GM23248 (cell line): ENCODE results near the gene ADGRL3. TPM values are rescaled to one million over a fixed set of nuclear protein-coding genes. Genes with fewer than 3 reads are reported as not detected.

Source experiments
- DNase-seq: peaks from one replicate; pipeline ENCODE4 v3.0.0-alpha.2; 2015
- H2AFZ ChIP-seq: fragments of 200-600 bp; sonication (generic); 2 replicates; pipeline ENCODE4 v1.6.1; 2016; ENCODE audit warnings: antibody characterized with exemption
- H3F3A ChIP-seq: fragments of 200-600 bp; sonication (generic); 2 replicates; pipeline ENCODE4 v1.6.1; 2016; ENCODE audit warnings: mild to moderate bottlenecking, antibody characterized with exemption, mixed run types; ENCODE audit not compliant: insufficient read depth
- H3K27ac ChIP-seq: fragments of 200-600 bp; sonication (generic); 2 replicates; pipeline ENCODE4 v1.5.1; 2016; ENCODE audit warnings: mild to moderate bottlenecking
- H3K27me3 ChIP-seq: fragments of 200-600 bp; sonication (generic); replicated peaks from 2 replicates; pipeline ENCODE4 v1.6.1; 2016; ENCODE audit warnings: mild to moderate bottlenecking; ENCODE audit not compliant: insufficient read depth
- H3K36me3 ChIP-seq: fragments of 200-600 bp; sonication (generic); 2 replicates; pipeline ENCODE4 v1.6.1; 2016; ENCODE audit warnings: low read depth, mild to moderate bottlenecking
- H3K4me1 ChIP-seq: fragments of 200-600 bp; sonication (generic); 2 replicates; pipeline ENCODE4 v1.6.1; 2016; ENCODE audit warnings: mild to moderate bottlenecking; ENCODE audit not compliant: insufficient read depth
- H3K4me2 ChIP-seq: fragments of 200-600 bp; sonication (generic); one replicate; pipeline ENCODE4 v1.6.1; 2016; ENCODE audit warnings: mild to moderate bottlenecking; ENCODE audit not compliant: unreplicated experiment
- H3K4me3 ChIP-seq: fragments of 200-600 bp; sonication (generic); 2 replicates; pipeline ENCODE4 v1.5.1; 2016; ENCODE audit warnings: mild to moderate bottlenecking
- H3K79me2 ChIP-seq: fragments of 200-600 bp; sonication (generic); 2 replicates; pipeline ENCODE4 v1.6.1; 2016; ENCODE audit warnings: mild to moderate bottlenecking; ENCODE audit not compliant: insufficient read depth
- H3K9ac ChIP-seq: fragments of 200-600 bp; sonication (generic); 2 replicates; pipeline ENCODE4 v1.6.1; 2016; ENCODE audit warnings: mild to moderate bottlenecking
- H3K9me2 ChIP-seq: fragments of 200-600 bp; sonication (generic); 2 replicates; pipeline ENCODE4 v1.6.1; 2016; ENCODE audit warnings: mixed run types, mild to moderate bottlenecking, moderate library complexity; ENCODE audit not compliant: insufficient read depth
- H3K9me3 ChIP-seq: fragments of 200-600 bp; sonication (generic); one replicate; pipeline ENCODE4 v1.6.1; 2017; ENCODE audit warnings: low read depth
- H4K20me1 ChIP-seq: fragments of 200-600 bp; sonication (generic); 2 replicates; pipeline ENCODE4 v1.6.0; 2016; ENCODE audit not compliant: insufficient read depth
- EZH2 ChIP-seq: fragments of 200-600 bp; sonication (generic); IDR thresholded peaks from 2 replicates; pipeline ENCODE4 v1.6.1; 2018; ENCODE audit warnings: antibody characterized with exemption, mild to moderate bottlenecking; ENCODE audit not compliant: insufficient read depth, poor library complexity, severe bottlenecking
- EZH2phosphoT487 ChIP-seq: fragments of 200-600 bp; sonication (generic); IDR thresholded peaks from 2 replicates; pipeline ENCODE4 v1.6.1; 2018; ENCODE audit warnings: antibody characterized with exemption, moderate library complexity, mild to moderate bottlenecking, low read depth; ENCODE audit not compliant: insufficient read depth
- WGBS, 2 experiments: methylation state at CpG; one replicate each; pipeline ENCODE4 v1.1.6; 2015 to 2017; ENCODE audit warnings: low lambda C conversion rate in 2 of 2, low coverage in 1 of 2; ENCODE audit errors: missing lambda C conversion rate in 2 of 2; 5-methylcytosine and 5-hydroxymethylcytosine counted together
- in situ Hi-C: fragments of 300-500 bp; cut with MboI; formaldehyde crosslinking; loops from 2 replicates; pipeline ENCODE4 v1.15.0; 2020
- polyA plus RNA-seq: library from polyadenylated mRNA; unstranded; fragments of >200 nt; fragmentation: Nextera tagmentation; extraction: Ambion mirVana; gene quantifications from 2 replicates; pipeline ENCODE4 v1.2.1, GENCODE V29; 2016
- total RNA-seq: library from RNA; depleted of rRNA; stranded (reverse); fragments of >200 nt; shearing (Covaris generic); gene quantifications from 2 replicates; pipeline ENCODE4 v1.2.3, GENCODE V29; 2014

The ADGRL3 gene
- total and polyA plus RNA-seq, 2 experiments from 2014 or later = not detected

GRCh38 chr4:61723492-61723891 lies 523.4 kb downstream of the ADGRL3 start:
- Histone ChIP-seq H3K4me3 (no peak overlapping the region), H3K9me3 (no peaks in the 10 kb centered on the region), H3F3A (no peaks in the 10 kb centered on the region), H3K27ac (no peak overlapping the region), H3K9me2 (no peaks in the 10 kb centered on the region), H2AFZ (no peak overlapping the region), H3K27me3 (no peaks in the 10 kb centered on the region), H3K4me1 (no peaks in the 10 kb centered on the region), H3K9ac (no peak overlapping the region), H4K20me1 (no peaks in the 10 kb centered on the region), H3K4me2 (no peak overlapping the region), H3K79me2 (no peaks in the 10 kb centered on the region), H3K36me3 (no peaks in the 10 kb centered on the region)
- no peak for DNase-seq
- in situ Hi-C loops = no loop called here
- TF ChIP-seq EZH2phosphoT487 = no peak
- no peak for TF ChIP-seq EZH2
- WGBS, 2 experiments = 28 to 31% methylated on average over 7 of the region's 7 CpGs

DNA sequence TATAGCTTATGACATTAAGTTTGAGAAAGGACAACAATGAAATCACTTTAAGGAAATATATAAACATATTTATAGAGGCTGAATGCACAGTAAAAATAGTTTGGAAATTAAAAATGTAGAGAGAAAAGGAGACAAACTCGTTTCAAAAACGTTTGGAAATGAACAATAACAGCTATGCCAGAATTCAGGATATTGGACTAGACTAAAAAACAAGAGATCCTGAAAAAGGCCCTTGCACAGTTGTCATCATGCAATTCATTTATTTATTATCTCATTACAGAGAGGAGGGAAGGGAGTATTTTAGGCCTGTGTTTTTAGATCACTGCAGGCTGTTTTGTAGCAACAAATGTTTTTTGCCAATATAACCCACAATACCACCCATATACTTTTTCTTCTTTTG lies 527.2 kb downstream of the ADGRL3 start:
- Histone ChIP-seq H3K4me3 (no peak overlapping the region), H3K9me2 (no peaks in the 10 kb centered on the region)
- TF ChIP-seq EZH2 = no peak
- TF ChIP-seq EZH2phosphoT487 = no peak

GRCh38 chr4:61734409-61734808 lies 534.3 kb downstream of the ADGRL3 start:
- TF ChIP-seq EZH2 (no peak), EZH2phosphoT487 (no peak)
- Histone ChIP-seq H3K79me2 (no peaks in the 10 kb centered on the region), H3F3A (no peaks in the 10 kb centered on the region), H3K9me3 (peaks cover 2% of the 10 kb centered on the region), H3K27ac (no peak overlapping the region), H3K4me3 (no peak overlapping the region), H3K27me3 (no peaks in the 10 kb centered on the region), H3K4me1 (no peaks in the 10 kb centered on the region), H3K9me2 (no peaks in the 10 kb centered on the region), H3K9ac (no peak overlapping the region), H3K4me2 (no peak overlapping the region), H4K20me1 (no peaks in the 10 kb centered on the region), H2AFZ (no peak overlapping the region), H3K36me3 (no peaks in the 10 kb centered on the region)
- no peak for DNase-seq
- in situ Hi-C loops = no loop called here
- WGBS, 2 experiments = 49 to 52% methylated on average over 2 of the region's 2 CpGs

More for the DNA sequence above, 527.2 kb downstream of the ADGRL3 start:
- in situ Hi-C loops = no loop called here
- Histone ChIP-seq H3K27me3 (no peaks in the 10 kb centered on the region), H4K20me1 (no peaks in the 10 kb centered on the region), H3K9me3 (no peaks in the 10 kb centered on the region), H3K79me2 (no peaks in the 10 kb centered on the region), H3K27ac (no peak overlapping the region), H3F3A (no peaks in the 10 kb centered on the region), H3K36me3 (no peaks in the 10 kb centered on the region), H3K9ac (no peak overlapping the region), H3K4me1 (no peaks in the 10 kb centered on the region), H3K4me2 (no peak overlapping the region), H2AFZ (no peak overlapping the region)
- 0 to 1% methylated on average over 2 of the region's 2 CpGs for WGBS, 2 experiments
- DNase-seq = no peak

DNA sequence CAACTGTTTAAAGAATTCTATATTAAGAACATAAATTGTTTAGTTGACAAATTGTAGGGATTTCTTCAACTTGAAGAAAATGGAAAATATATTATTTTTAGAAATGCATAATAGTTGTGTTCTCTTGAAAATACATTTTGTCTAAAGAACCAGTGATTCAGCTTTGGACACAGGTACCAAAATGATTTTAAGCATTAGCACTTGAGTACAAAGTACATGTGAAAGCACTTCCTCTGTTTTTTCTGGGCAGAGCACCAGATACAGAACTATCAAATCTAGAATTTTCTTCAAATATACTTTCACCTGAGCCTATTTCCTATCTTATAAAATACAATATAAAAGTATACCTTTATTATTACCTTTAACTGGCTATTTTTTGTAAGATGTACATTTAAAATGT lies 539.8 kb downstream of the ADGRL3 start:
- Histone ChIP-seq H4K20me1 (no peaks in the 10 kb centered on the region), H2AFZ (no peak overlapping the region), H3F3A (no peaks in the 10 kb centered on the region), H3K4me1 (no peaks in the 10 kb centered on the region), H3K4me3 (no peak overlapping the region), H3K9me2 (no peaks in the 10 kb centered on the region), H3K36me3 (no peaks in the 10 kb centered on the region), H3K4me2 (no peak overlapping the region), H3K27me3 (no peaks in the 10 kb centered on the region), H3K9me3 (peaks cover 2% of the 10 kb centered on the region), H3K27ac (no peak overlapping the region), H3K79me2 (no peaks in the 10 kb centered on the region), H3K9ac (no peak overlapping the region)
- no peak for DNase-seq
- no peak for TF ChIP-seq EZH2phosphoT487
- TF ChIP-seq EZH2 = no peak
- in situ Hi-C loops = no loop called here

- H3K36me3 ChIP-seq = no peaks in the 10 kb centered on the region
- no peaks in the 10 kb centered on the region for H4K20me1 ChIP-seq
- H3K27me3 ChIP-seq = no peaks in the 10 kb centered on the region
- no peak overlapping the region for H3K4me2 ChIP-seq
- no peaks in the 10 kb centered on the region for H3F3A ChIP-seq
- H3K4me1 ChIP-seq = no peaks in the 10 kb centered on the region
- H3K4me3 ChIP-seq = no peak overlapping the region
- no peaks in the 10 kb centered on the region for H3K79me2 ChIP-seq
- no peaks in the 10 kb centered on the region for H3K9me2 ChIP-seq
- no peak overlapping the region for H3K9ac ChIP-seq
- no peak overlapping the region for H2AFZ ChIP-seq
- no peak for TF ChIP-seq EZH2phosphoT487
- TF ChIP-seq EZH2 = no peak
- no peak for DNase-seq
- WGBS, 2 experiments = 8 to 11% methylated on average over 4 of the region's 4 CpGs
- peaks cover 2% of the 10 kb centered on the region for H3K9me3 ChIP-seq
- in situ Hi-C loops = no loop called here
- H3K27ac ChIP-seq = no peak overlapping the region
These were observed 540.8 kb downstream of the ADGRL3 start for GRCh38 chr4:61740886-61741285.
